GM12865 (cell line): ENCODE data around the gene TRIM14.
A peak's percentile ranks its signal among the peaks of the same experiment; 100 is the strongest.

Experiments
- DNase-seq: peaks from one replicate; pipeline ENCODE4 v3.0.0; 2010; ENCODE audit warnings: low read depth
- H3K4me3 ChIP-seq: 2 replicates; pipeline ENCODE4 v1.5.1; 2011; ENCODE audit warnings: mild to moderate bottlenecking, low read depth, low read length, control low read depth
- TF ChIP-seq, protein P1 (sequence below): IDR thresholded peaks from 2 replicates; pipeline ENCODE4 v1.5.1; 2011; ENCODE audit warnings: low read length, control low read depth, low read depth, inconsistent platforms; ENCODE audit not compliant: insufficient read depth; ENCODE audit errors: missing control alignments

TRIM14 gene, protein sequence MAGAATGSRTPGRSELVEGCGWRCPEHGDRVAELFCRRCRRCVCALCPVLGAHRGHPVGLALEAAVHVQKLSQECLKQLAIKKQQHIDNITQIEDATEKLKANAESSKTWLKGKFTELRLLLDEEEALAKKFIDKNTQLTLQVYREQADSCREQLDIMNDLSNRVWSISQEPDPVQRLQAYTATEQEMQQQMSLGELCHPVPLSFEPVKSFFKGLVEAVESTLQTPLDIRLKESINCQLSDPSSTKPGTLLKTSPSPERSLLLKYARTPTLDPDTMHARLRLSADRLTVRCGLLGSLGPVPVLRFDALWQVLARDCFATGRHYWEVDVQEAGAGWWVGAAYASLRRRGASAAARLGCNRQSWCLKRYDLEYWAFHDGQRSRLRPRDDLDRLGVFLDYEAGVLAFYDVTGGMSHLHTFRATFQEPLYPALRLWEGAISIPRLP

DNA sequence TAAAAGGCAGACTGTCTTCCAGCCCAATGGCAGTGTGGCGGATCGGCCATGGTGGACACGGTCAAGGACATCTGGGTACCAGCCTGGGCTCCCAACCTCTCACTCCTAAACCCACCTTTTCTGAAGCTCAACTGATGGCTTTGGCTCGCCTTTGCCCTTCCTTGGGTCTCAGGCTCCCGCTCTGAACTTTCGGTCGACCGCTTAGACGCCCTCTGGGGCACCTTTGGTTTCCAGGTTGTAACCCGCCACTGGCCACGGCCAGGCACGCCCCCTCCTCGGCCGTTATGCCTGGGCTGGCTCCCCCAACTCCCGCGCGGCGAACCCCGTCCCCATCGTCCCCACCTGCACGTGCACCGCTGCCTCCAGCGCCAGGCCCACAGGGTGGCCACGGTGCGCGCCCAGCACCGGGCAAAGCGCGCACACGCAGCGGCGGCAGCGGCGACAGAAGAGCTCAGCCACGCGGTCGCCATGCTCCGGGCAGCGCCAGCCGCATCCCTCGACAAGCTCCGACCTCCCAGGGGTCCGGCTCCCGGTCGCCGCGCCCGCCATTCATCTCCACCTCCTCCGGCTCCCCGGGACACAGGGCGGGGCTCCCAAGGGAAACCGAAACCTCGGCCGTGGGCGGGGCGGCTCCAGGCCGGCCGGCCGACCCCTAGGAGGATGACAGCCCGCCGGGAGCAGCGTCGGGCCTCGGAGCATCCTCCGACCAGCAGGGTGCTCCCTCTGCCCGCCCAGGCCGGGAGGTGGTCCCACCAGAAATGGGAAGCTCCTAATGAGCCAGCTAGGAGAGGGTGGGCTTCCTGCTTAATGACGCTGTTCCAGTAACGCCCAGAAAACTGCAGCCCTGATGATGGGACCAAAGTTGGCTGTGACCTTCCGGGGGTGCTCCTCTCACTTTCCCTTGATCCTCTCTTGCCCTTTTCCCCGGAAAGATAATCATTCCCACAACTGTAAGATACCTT is at the start of gene TRIM14:
TRIM14 (minus strand) TSS at position 583 of the 962 bp plus-strand sequence; CDS start at position 549, 34 bp downstream.
- TF ChIP-seq, protein P1, sequence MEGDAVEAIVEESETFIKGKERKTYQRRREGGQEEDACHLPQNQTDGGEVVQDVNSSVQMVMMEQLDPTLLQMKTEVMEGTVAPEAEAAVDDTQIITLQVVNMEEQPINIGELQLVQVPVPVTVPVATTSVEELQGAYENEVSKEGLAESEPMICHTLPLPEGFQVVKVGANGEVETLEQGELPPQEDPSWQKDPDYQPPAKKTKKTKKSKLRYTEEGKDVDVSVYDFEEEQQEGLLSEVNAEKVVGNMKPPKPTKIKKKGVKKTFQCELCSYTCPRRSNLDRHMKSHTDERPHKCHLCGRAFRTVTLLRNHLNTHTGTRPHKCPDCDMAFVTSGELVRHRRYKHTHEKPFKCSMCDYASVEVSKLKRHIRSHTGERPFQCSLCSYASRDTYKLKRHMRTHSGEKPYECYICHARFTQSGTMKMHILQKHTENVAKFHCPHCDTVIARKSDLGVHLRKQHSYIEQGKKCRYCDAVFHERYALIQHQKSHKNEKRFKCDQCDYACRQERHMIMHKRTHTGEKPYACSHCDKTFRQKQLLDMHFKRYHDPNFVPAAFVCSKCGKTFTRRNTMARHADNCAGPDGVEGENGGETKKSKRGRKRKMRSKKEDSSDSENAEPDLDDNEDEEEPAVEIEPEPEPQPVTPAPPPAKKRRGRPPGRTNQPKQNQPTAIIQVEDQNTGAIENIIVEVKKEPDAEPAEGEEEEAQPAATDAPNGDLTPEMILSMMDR, result no peak
- peak; percentile 80 for DNase-seq
- H3K4me3 ChIP-seq, result peak within 1 kb of the TSS; percentile 85

DNA sequence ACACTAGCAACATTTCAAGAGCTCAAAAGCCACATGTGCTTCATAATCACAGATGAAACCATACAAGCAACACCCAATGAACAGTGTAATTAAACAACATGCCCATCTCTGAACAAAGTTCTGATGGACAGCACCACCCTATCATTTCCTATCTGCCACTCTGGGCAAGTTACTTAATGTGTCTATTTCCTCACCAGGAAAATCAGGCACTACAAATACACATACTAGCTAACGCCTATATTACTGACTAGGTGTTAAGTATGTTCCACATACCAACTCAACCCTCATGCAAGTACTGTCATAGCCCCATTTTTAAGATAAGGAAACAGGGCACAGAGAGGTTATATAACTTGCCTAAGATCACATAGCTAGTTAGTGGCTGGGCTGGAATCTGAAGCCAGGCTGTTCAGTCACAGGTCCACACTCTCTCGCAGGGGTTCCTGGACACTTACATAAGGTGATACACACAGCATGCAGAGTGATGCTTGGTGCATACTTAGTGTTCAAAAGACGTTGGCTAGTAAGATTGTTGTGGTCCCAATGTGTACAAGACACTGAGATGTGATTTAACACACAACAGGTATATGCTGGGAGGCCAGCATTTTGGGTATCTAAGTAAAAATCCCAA is 49.2 kb upstream of the TRIM14 start:
- TF ChIP-seq, protein P1, result no peak
- DNase-seq, result no peak
- H3K4me3 ChIP-seq, result no peak overlapping the region

DNA sequence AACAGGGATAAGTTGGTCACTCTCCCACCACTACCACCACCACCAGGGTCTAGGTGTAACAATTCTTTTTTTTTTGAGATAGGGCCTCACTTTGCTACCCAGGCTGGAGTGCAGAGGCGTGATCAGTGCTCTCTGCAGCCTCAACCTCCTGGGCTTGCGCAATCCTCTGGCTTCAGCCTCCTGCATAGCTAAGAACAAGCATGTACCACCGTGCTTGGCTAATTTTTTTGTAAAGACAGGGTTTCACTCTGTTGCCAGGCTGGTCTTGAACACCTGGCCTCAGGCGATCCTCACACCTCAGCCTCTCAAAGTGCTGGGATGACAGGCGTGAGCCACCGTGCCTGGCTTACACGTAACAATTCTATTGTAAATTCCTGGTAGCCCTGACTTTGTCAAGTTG is 45.9 kb upstream of the TRIM14 start:
- no peak overlapping the region for H3K4me3 ChIP-seq
- TF ChIP-seq, protein P1, result no peak
- no peak for DNase-seq

DNA sequence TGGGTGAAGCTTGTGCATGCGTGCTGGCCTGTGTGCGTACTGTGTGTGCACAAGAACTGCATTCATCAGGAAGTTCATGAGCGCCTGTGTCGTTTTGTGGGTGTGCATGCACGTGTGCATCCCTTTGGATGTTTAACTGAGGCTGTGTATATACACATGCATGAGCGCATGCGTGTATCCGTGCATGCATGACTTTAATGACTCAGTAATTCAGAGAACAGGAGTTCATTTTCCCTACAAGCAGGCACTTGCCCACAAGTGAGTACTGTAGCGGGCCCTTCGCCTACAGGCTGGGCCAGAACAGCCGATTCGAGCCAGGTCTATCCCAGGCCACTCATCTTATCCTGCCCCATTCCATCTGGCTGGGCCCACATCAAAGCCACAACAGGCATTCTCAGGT is 43.6 kb upstream of the TRIM14 start:
- no peak for DNase-seq
- H3K4me3 ChIP-seq, result no peak overlapping the region
- TF ChIP-seq, protein P1, result no peak

DNA sequence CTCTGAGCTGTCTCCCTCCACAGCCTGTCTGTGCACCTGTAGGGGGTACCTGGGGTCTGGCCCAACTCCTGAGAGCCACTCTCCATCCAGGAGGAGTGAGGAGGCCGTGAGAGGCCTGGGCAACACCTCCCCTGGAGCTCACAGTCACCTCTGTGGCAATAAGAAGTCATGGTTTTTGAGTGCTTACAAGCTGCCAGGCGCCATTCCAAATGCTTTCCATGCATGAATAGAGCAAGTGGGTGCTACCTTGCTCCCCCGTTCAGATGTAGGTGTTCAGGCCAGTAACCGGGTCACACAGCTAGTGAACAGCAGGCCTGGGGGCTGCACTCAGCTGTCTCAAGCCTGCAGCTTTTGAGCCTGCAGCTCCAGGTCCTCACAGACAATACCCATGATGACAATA is 42.8 kb upstream of the TRIM14 start:
- H3K4me3 ChIP-seq, result no peak overlapping the region
- no peak for DNase-seq
- TF ChIP-seq, protein P1, result no peak

DNA sequence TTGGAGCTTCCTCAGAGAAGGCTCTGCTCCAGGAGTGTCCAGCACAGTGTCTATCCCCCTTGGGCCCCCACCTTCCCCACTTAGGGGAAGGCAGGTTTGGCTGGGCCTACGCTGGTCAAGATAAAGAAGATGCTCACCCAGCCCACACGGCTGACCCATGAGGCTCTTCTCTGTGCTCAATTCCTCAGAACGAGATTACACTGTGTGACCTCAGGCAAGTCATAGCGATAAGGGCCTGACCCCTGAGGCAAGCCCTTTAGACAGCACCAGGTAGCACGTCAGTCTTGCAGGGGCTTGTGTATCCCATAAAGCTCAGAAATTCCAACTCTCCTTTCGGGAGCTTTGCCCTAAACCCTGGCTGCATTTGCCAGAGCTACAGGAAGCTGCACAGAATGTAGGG is 40.8 kb upstream of the TRIM14 start:
- TF ChIP-seq, protein P1, result no peak
- H3K4me3 ChIP-seq, result no peak overlapping the region
- DNase-seq, result no peak
